Activated T-cell treated with anti-CD3 and anti-CD28 coated beads for 48 hours (primary cell): ENCODE results near the gene UTP14A.
A peak's percentile ranks its signal among the peaks of the same experiment; 100 is the strongest.

Experiments used
- DNase-seq: peaks from one replicate; pipeline ENCODE4 v3.0.0-alpha.2; 2020; ENCODE audit warnings: low read depth

Gene UTP14A

DNA sequence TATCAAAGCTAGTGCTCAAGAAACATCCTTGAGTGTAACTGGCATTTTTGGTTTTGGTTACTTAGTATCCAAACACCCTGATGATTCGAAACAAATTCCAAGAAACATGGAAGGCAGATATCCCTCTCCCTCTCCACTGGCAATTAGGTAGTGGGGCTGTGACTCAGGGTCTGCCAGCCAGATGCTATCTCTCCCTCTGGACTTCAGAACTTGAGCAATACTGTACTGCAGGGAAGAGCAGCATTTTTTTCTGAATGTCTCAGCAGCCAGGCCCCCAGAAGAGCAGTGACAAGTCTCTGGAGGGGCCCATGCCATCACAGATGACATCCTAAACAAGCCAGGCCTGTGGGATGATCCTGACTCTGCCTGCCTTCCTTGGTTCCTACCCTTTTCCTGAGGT lies 39.2 kb downstream of the UTP14A start:
- DNase-seq: no peak

- no peak for DNase-seq
Measured at GRCh38 chrX:129953334-129953648, 47.3 kb downstream of the UTP14A start.

DNA sequence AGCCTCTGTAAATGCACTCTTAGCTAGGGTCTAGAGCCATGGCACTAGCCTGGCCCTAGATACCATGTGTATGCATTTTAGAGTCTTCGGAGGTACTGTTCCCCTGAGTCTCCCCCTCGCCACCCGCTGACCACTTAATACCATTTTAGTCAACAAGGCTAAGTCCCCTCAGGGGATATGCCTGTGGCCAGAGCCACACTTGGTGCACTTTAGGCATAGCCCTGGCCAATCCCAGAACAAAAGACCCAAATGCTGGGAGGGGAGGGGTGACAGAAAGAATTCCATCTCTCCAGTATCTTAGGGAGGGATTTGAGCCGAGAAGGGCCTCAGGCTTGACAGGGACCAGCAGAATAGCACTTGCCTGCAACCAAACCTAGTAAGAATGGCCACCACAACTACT lies 47.9 kb downstream of the UTP14A start:
- DNase-seq: no peak

GRCh38 chrX:129954804-129955203 lies 48.8 kb downstream of the UTP14A start:
- DNase-seq: no peak

DNA sequence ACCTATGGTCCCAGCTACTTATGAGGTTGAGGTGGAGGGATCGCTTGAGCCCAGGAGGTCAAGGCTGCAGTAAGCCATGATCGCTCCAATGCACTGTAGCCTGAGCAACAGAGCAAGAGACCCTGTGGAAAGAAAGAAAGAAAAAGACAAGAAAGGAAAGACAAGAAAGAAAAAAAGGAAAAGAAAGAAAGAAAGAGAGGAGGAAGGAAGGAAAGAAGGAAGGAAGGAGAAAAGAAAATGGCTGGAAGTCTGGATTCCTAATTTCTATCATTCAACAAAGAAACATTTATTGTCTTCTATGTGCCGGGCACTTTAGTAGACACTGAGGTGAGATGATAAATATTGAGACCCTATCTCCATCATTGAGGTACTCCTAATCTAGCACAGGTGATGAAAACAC lies 49.7 kb downstream of the UTP14A start:
- no peak for DNase-seq

DNA sequence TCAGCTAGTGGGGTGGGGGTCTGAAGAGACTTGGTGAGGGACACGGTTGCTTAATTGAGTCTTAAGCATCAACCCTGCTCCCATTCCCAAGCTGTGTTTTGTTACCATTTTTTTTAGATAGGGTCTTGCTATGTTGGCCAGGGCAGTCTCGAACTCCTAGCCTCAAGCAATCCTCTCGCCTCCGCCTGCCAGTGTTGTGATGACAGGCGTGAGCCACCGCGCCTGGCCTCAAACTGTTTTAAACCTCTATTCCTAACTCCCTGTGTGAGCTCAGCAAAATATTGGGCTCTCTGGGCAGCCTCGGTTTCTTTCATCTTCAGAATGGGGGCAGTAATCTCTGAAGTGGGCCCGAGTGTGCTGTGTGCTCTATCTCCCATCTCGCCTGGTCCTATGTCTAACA lies 50.2 kb downstream of the UTP14A start:
- no peak for DNase-seq

GRCh38 chrX:129956765-129957164 lies 50.8 kb downstream of the UTP14A start:
- no peak for DNase-seq

DNA sequence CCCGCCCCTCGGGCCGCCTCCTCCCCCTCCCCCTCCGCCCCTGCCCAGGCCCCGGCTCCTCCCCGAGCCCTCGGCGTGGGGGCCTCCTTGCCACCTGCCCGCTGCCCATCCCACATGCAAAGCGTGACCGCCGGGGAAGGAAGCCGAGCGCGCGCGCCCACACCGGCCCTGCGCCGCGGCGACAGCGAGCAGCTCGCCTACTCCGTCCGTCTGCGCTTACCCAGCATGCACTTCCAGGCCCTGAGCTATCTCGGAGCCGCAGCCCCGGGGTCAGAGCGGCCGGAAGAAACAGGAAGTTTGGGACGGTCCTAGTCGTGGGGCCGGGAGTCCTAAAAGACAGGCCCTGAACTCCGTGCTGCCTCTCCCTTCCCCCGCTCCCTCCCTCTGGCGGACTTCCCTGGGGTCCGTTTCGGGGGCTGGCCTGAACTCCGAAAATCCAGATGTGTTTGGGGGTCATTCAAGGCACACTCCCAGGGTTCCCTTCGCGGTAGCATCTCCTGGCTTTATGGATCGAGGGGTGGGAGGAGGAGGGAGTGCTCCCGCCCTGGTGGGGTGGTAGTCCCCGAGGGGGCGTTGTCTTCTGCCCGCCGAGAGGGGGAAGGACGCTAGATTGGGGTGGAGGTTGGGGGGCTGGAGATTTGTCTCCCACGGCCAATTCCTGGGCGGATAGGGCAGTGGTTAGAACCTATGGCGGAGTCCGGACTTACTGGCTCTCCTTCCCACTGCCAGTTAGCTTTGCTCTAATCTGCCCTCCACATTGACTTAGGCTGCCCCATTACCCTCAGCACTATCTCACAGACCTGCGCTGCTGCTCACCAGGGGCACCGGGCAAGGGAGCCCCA lies 51.5 kb downstream of the UTP14A start:
- DNase-seq: peak; percentile 48

- DNase-seq: no peak
Measured at GRCh38 chrX:129958083-129958465, 52.1 kb downstream of the UTP14A start.

DNA sequence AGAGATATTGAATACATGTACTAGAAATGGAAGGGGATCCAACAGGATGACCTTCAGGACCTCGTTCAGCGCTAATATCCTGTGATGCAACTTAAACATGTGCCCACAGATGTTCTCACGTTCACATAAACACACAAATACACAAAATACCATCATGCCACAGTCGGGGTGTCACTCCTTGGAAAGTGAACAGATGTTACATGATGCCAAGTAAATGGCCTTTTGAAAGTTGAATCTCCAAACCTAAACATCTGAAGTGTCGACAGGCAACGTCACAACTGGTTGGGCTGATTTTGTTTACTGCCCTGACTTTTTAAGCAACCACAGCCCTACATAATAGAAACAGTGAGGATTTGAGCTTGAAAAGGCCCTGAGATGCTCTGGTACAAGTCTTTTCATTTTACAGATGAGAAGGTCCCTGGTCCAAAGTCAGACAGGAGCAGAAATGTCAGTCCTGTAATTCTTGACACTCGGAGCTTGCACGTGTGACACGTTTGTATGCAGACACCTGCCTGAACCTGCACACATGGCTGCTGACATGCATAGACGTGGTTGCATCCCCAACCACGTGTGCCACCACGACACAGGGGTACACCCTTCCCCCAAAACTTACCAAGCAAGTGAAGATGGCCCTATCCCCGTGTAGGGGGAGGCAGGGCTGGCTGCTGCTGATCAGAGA lies 53.0 kb downstream of the UTP14A start:
- no peak for DNase-seq

- DNase-seq: no peak
Measured at GRCh38 chrX:129959493-129959832, 53.5 kb downstream of the UTP14A start.

DNA sequence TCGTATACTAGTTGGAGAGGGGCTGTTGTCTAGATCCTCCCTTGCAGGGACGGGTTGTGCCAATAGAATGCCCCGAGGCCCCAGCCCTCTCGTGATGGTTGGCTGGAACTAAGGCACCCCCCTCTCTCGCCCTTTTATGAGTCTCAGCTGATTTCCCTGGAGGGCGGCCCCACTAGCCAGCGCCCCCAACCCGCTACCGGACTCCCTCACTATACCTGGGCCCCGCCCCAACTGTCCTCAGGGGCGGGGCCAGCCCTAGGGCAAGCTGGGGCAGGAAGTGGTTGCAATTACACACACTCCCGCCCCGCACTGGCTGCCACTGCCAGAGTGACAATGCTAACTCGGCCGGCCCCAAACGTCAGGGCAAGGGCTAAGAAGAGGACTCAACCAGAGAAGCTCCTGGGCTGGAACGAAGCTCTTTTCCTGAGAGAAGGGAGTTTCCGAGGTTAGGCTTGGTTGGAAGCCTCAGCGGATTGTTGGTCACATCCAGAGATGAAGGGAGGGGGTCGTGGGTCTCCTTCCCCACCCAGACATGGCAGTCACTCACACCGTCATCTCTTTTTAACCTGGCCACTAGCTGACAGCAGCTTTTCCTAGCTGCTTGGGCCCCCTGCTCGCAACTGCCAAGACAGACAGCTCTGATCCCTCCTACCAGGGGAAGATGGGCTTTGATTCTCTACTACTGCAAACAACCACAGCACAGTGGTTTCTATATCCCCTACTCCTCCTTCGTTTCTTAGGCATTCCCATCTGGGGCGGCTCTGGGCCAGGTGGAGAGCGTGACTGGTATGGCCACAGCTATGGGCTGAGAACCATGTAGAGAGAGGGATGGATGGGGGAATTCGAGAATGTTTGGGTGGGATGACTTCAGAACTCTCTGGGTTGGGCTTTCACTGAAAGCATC lies 55.5 kb downstream of the UTP14A start:
- DNase-seq: peak; percentile 62

DNA sequence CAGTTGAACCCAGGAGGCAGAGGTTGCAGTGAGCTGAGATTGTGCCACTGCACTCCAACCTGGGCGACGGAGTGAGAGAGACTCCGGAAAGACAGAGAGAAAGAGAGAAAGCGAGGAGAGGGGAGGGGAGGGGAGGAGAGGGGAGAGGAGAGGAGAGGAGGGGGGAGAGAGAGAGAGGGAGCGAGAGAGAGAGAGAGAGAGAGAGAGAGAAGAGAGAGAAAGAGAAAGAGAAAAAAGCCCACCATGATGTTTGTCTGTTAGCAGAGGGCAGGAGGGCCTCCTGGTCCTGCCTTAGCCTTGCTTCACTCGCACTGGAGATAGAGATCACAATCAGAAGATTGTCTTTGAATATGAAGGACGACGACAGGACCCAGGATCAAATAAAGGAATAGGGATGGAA lies 57.8 kb downstream of the UTP14A start:
- DNase-seq: no peak

DNA sequence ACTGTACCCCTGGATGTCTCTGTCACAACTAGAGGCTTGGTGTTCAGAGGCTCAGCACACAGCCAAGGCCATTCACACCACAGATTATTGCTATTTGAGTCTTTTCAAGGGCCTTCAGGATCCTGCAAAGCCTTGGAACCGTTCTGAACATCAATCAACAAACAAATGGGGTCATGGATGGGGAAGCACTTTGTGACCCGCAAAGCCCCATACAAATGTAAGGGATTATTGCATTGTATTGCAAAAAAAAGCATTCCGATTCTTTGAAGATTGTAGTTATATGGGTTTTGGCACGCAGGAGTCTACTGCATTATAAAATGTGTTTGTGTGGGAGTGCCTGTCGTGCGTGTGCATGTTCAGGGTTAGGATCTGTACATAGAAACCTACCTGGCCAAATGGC lies 59.2 kb downstream of the UTP14A start:
- DNase-seq: no peak

GRCh38 chrX:129968968-129969367 lies 63.0 kb downstream of the UTP14A start:
- no peak for DNase-seq

- DNase-seq: no peak
Measured at GRCh38 chrX:129976441-129976840, 70.5 kb downstream of the UTP14A start.
